BLaER1 treated with 17β-estradiol and CSF1 and Interleukin-3, amounts not matched to agents 10 nM and 100 nM (cell line): ENCODE results near the gene GALNT15.

Experiments
- H3K27ac ChIP-seq, 11 experiments: shearing (Covaris generic); formaldehyde crosslinking; 2 replicates each; pipeline ENCODE4 v1.8.1; 2022
- H3K27me3 ChIP-seq, 11 experiments: shearing (Covaris generic); formaldehyde crosslinking; 2 replicates each; pipeline ENCODE4 v1.8.1; 2022
- H3K36me3 ChIP-seq, 11 experiments: shearing (Covaris generic); formaldehyde crosslinking; 2 replicates each; pipeline ENCODE4 v1.8.1; 2022
- H3K4me1 ChIP-seq, 10 experiments: shearing (Covaris generic); formaldehyde crosslinking; 2 replicates each; pipeline ENCODE4 v1.8.1; 2022
- H3K4me2 ChIP-seq, 11 experiments: shearing (Covaris generic); formaldehyde crosslinking; 2 replicates each; pipeline ENCODE4 v1.8.1; 2022
- H3K4me3 ChIP-seq, 10 experiments: shearing (Covaris generic); formaldehyde crosslinking; 2 replicates each; pipeline ENCODE4 v1.8.1; 2022
- H3K9ac ChIP-seq, 11 experiments: shearing (Covaris generic); formaldehyde crosslinking; 2 replicates each; pipeline ENCODE4 v1.8.1; 2022
- H3K9me3 ChIP-seq, 11 experiments: shearing (Covaris generic); formaldehyde crosslinking; replicated peaks in 1 of 11; 2 replicates each; pipeline ENCODE4 v1.8.1; 2022
- H4K20me1 ChIP-seq, 11 experiments: shearing (Covaris generic); formaldehyde crosslinking; 2 replicates each; pipeline ENCODE4 v1.8.1; 2022
- Cebpa-rat ChIP-seq, 11 experiments: shearing (Covaris generic); IDR thresholded peaks; 2 replicates each; pipeline ENCODE4 v1.8.1; 2022

GALNT15 gene

DNA sequence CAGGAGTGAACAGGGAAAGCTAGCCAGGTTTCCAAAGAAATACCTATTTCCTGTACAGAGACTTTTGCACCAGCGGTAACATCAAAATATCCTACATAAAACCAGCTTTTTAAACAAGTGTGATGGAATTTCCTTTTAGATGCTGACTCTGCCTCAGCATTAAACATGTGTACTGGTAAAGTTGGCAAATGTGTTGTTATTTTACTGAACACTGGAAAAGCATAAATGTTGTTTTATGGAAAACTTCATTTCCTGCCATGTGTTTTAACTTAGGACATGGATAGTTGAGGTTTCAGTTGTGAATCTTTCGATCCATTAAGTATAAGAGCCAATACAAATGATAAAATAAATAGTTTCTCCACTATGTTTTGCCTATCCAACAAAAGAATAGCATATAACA, 106.2 kb downstream of the GALNT15 start:
- Histone ChIP-seq H3K27me3 (no peaks in the 10 kb centered on the region), H3K27ac (no peak overlapping the region), H3K4me1 (peaks cover 0 to 5% (median 0%) of the 10 kb centered on the region in 10 experiments; a peak in 3 of 20 replicates), H3K9me3 (no peaks in the 10 kb centered on the region), H3K4me3 (no peak overlapping the region), H4K20me1 (0 out of 22 replicates have a peak, but pooled peaks cover 0 to 8% (median 0%) of the 10 kb centered on the region in 11 experiments), H3K4me2 (no peak overlapping the region), H3K36me3 (peaks cover 29 to 71% (median 48%) of the 10 kb centered on the region in 11 experiments), H3K9ac (no peak overlapping the region)
- TF ChIP-seq Cebpa-rat (IDR thresholded peaks at IDR 0.05), result no peak
